IPS DF 6.9 (cell line): ENCODE measurements around the gene ARHGAP5.
"Not testable (repeated sequence)": the region's sequence is repeated elsewhere in the genome, so short reads cannot be mapped to it uniquely, and the experiment has no call there.

Experiments used
- DNase-seq: peaks from one replicate; pipeline ENCODE4 v3.0.0-alpha.2; 2013; ENCODE audit warnings: low read depth, low spot score
- H3K27ac ChIP-seq: one replicate; pipeline ENCODE4 v1.5.1; 2013; ENCODE audit warnings: low read length, control low read depth
- H3K27me3 ChIP-seq: 2 replicates; pipeline ENCODE4 v1.6.1; 2013; ENCODE audit warnings: mild to moderate bottlenecking, low read length; ENCODE audit not compliant: control insufficient read depth, insufficient read depth
- H3K36me3 ChIP-seq: 2 replicates; pipeline ENCODE4 v1.6.1; 2013; ENCODE audit warnings: low read length; ENCODE audit not compliant: control insufficient read depth, insufficient read depth
- H3K4me1 ChIP-seq: 2 replicates; pipeline ENCODE4 v1.6.1; 2013; ENCODE audit warnings: low read length; ENCODE audit not compliant: control insufficient read depth, insufficient read depth
- H3K4me3 ChIP-seq: 2 replicates; pipeline ENCODE4 v1.5.1; 2013; ENCODE audit warnings: mild to moderate bottlenecking, low read length
- H3K9me3 ChIP-seq: 2 replicates; pipeline ENCODE4 v1.6.1; 2013; ENCODE audit warnings: low read length, inconsistent platforms; ENCODE audit not compliant: control insufficient read depth, insufficient read depth
- WGBS: extraction: QIAGEN DNeasy Blood & Tissue Kit; methylation state at CpG from one replicate; pipeline ENCODE4 v1.1.7; 2013; ENCODE audit warnings: mixed read lengths, missing lambda C conversion rate; ENCODE audit not compliant: insufficient read length, insufficient coverage; 5-methylcytosine and 5-hydroxymethylcytosine counted together

ARHGAP5 gene

GRCh38 chr14:32110548-32110896, 33.4 kb downstream of the ARHGAP5 start:
- Histone ChIP-seq H3K27me3 (no peaks in the 10 kb centered on the region), H3K4me1 (no peaks in the 10 kb centered on the region), H3K27ac (no peak overlapping the region), H3K9me3 (no peaks in the 10 kb centered on the region), H3K4me3 (no peak overlapping the region), H3K36me3 (no peaks in the 10 kb centered on the region)
- no CpG with 5 or more reads among the region's 2 CpGs for WGBS
- no peak for DNase-seq

- no peak overlapping the region for H3K27ac ChIP-seq
These were observed 44.4 kb downstream of the ARHGAP5 start for GRCh38 chr14:32121536-32121935.

GRCh38 chr14:32121948-32122347, 44.8 kb downstream of the ARHGAP5 start:
- WGBS: no CpG with 5 or more reads among the region's 1 CpG
- Histone ChIP-seq H3K9me3 (no peaks in the 10 kb centered on the region), H3K4me3 (no peak overlapping the region), H3K27me3 (no peaks in the 10 kb centered on the region), H3K4me1 (no peaks in the 10 kb centered on the region), H3K36me3 (no peaks in the 10 kb centered on the region), H3K27ac (no peak overlapping the region)
- DNase-seq: no peak

More at GRCh38 chr14:32121536-32121935, 44.4 kb downstream of the ARHGAP5 start:
- Histone ChIP-seq H3K4me3 (no peak overlapping the region), H3K4me1 (no peaks in the 10 kb centered on the region), H3K9me3 (no peaks in the 10 kb centered on the region), H3K27me3 (no peaks in the 10 kb centered on the region), H3K36me3 (no peaks in the 10 kb centered on the region)
- DNase-seq: no peak

- no CpG with 5 or more reads among the region's 13 CpGs for WGBS
- not testable (repeated sequence) for H3K27ac ChIP-seq, H3K27me3 ChIP-seq, H3K9me3 ChIP-seq, H3K36me3 ChIP-seq, H3K4me3 ChIP-seq, DNase-seq, H3K4me1 ChIP-seq
These were observed 50.0 kb downstream of the ARHGAP5 start for GRCh38 chr14:32126899-32127730.

- not testable (repeated sequence) for H3K4me1 ChIP-seq, DNase-seq, H3K27ac ChIP-seq, H3K4me3 ChIP-seq, H3K36me3 ChIP-seq, H3K27me3 ChIP-seq, H3K9me3 ChIP-seq
- no CpG with 5 or more reads among the region's 57 CpGs for WGBS
These were observed 50.9 kb downstream of the ARHGAP5 start for GRCh38 chr14:32127731-32128654.

GRCh38 chr14:32128703-32129102, 51.6 kb downstream of the ARHGAP5 start:
- no CpG with 5 or more reads among the region's 1 CpG for WGBS

GRCh38 chr14:32129124-32129523, 52.0 kb downstream of the ARHGAP5 start:
- DNase-seq: no peak
- no peaks in the 10 kb centered on the region for H3K4me1 ChIP-seq
- H3K36me3 ChIP-seq: no peaks in the 10 kb centered on the region
- no peaks in the 10 kb centered on the region for H3K27me3 ChIP-seq
- H3K4me3 ChIP-seq: no peak overlapping the region
- WGBS: no CpG with 5 or more reads among the region's 2 CpGs
- no peaks in the 10 kb centered on the region for H3K9me3 ChIP-seq
- no peak overlapping the region for H3K27ac ChIP-seq

More at GRCh38 chr14:32128703-32129102, 51.6 kb downstream of the ARHGAP5 start:
- Histone ChIP-seq H3K4me3 (no peak overlapping the region), H3K27ac (no peak overlapping the region), H3K36me3 (no peaks in the 10 kb centered on the region), H3K27me3 (no peaks in the 10 kb centered on the region), H3K4me1 (no peaks in the 10 kb centered on the region), H3K9me3 (no peaks in the 10 kb centered on the region)
- no peak for DNase-seq

GRCh38 chr14:32131689-32132088, 54.6 kb downstream of the ARHGAP5 start:
- not testable (repeated sequence) for DNase-seq, H3K9me3 ChIP-seq, H3K27ac ChIP-seq, H3K36me3 ChIP-seq, H3K27me3 ChIP-seq, H3K4me1 ChIP-seq, H3K4me3 ChIP-seq
- WGBS: no CpG with 5 or more reads among the region's 5 CpGs

- Histone ChIP-seq H3K4me1 (no peaks in the 10 kb centered on the region), H3K9me3 (no peaks in the 10 kb centered on the region), H3K27me3 (no peaks in the 10 kb centered on the region), H3K36me3 (no peaks in the 10 kb centered on the region), H3K27ac (no peak overlapping the region), H3K4me3 (no peak overlapping the region)
- no peak for DNase-seq
- no CpG with 5 or more reads among the region's 3 CpGs for WGBS
These were observed 57.5 kb downstream of the ARHGAP5 start for GRCh38 chr14:32134448-32135097.

GRCh38 chr14:32136027-32136825, 59.1 kb downstream of the ARHGAP5 start:
- no CpG with 5 or more reads among the region's 2 CpGs for WGBS
- no peak overlapping the region for H3K27ac ChIP-seq
- no peaks in the 10 kb centered on the region for H3K27me3 ChIP-seq
- no peaks in the 10 kb centered on the region for H3K4me1 ChIP-seq
- no peaks in the 10 kb centered on the region for H3K9me3 ChIP-seq
- no peak for DNase-seq
- no peaks in the 10 kb centered on the region for H3K36me3 ChIP-seq
- no peak overlapping the region for H3K4me3 ChIP-seq
